Renal pelvis (tissue), 4 donors: ENCODE measurements around the gene TMEM190. TPM values are rescaled to one million over a fixed set of nuclear protein-coding genes. Genes with fewer than 3 reads are reported as not detected.

Experiments
- DNase-seq: peaks from one replicate; pipeline ENCODE4 v3.0.0-alpha.2; 2013
- polyA plus RNA-seq, 3 donors: library from polyadenylated mRNA; unstranded; fragments of 120-200 nt; gene quantifications; one replicate each; pipeline ENCODE4 v1.2.1, GENCODE V29; 2013; ENCODE audit not compliant: insufficient read length in 3 of 3

The TMEM190 gene
- polyA plus RNA-seq, 3 donors: 0.41 to 0.81 (median 0.55) TPM

DNA sequence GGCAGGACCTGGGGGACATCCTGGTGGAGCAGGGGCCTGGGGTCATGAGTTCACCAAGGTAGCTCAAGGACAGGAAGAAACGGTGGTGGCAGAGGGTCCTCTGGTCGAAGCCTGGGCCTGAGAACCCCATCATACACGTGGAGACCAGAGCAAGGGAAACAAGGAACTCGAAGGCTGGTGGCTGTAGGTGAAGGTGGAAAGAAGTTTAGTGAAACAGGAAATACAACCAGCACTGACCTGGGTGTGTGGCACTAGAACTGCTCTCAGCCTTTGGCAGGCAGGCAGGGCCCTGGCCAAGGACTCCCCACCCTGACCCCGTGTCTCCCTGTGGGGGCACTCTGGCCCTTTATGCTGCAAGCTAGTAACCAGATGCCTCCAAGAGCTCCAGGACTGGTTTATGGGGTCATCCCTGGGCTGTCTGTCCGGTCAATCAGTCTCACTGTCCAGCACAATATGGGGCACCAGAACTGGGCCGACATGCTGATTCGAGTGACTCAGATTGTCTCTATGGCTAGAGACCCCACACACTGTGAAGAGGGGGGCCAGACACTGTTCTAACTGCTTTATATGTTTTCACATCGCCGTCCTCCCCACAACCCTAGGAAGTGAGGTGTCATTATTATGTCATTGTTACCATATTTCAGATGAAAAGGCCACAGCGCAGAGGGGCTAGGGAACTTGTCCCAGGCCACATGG lies 25.9 kb upstream of the TMEM190 start:
- no peak for DNase-seq

DNA sequence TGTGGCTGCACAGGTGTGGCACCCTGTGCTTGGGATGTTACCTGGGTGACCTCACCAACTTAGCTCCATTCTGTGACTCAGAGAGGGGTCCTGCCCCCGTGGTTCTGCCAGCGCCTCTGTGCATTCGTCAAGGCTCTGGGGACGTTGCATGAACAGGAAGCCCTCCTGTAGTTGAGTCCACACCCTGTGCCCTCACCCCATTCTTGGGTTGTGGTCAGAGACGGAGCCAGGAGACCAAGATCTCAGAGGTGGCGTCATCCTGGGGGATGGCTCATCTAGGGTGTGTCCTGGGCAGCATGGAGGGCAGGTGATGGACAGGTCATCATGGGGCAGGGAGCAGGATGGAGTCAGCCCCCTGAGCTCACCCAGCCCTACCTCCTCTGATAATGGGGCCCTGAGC lies 24.6 kb upstream of the TMEM190 start:
- no peak for DNase-seq

DNA sequence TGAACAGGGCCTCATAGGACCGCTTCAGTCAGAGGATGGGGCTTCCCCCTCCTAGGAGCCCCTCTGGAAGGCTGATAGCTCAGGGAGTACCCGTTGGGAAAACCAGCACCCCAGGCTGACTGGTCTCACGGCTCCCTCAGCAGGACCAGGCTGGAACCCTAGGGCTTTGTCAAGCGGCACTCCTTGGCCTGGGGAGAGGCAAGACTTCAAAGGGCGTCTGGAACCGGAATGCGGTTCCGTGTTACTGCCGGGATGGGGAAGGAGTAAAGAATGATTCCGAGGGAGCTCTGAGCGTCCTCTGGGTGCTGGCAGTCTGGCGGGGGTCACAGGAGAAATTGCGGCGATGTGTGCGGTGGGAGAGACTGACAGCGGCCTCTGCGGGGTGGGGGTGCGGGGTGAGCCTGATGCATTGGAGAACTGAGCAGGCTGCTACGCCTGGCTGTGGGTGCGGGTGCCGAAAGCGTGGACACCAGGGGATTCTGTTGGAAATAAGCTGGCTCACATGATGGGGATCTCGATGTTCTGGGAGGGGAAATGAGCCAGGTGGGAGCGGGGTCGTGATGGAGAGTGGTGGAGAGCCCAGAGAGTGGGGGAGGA lies 24.0 kb upstream of the TMEM190 start:
- no peak for DNase-seq

GRCh38 chr19:55353356-55353802 lies 23.2 kb upstream of the TMEM190 start:
- no peak for DNase-seq

DNA sequence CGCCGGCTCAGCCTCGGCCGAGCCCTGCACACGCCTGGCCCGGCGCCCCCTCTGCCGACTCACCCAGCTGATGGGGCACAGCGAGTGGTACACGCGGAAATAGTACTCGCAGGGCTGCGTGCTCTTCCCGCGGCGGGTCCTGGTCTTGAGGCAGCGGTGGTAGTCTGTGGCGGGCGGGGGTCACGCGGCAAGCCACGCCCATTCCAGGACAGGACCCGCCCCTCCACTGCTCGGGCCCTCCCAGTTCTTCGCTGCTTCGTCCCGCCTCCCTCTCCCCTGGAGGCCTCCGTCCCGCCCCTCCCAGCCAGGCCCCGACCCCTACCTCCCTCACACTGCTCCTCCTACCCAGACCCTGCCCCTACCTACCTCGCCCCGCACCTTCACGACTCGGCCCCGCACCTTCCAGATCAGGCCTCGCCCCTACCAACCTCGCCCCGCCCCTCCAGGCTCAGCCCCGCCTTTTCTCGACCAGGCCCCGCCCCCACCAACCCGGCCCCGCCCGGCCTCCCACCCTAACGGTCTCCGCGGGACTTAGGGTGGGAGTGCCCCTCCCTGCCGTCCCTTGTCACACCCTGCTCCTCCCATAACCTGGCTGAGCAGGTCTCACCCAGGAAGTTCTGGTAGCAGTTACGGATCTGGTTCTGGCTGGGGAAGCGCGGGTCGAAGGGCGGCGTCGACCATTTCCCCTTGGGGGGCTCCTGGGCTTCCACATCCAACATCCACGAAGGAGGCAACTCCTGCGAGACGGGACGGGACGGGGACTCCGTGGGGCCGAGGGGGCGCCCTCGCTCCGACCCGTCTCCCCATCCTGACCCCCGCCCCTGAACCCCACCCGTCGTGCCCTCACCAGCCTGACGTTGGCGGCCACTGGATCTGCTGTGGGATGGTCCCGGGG lies 22.6 kb upstream of the TMEM190 start:
- DNase-seq: no peak

GRCh38 chr19:55354698-55355212 lies 21.9 kb upstream of the TMEM190 start, which contains the start of gene COX6B2:
TSS of gene COX6B2 (minus strand) at chr19:55354719. CDS start at chr19:55354521, 198 bp downstream.
- no peak for DNase-seq

DNA sequence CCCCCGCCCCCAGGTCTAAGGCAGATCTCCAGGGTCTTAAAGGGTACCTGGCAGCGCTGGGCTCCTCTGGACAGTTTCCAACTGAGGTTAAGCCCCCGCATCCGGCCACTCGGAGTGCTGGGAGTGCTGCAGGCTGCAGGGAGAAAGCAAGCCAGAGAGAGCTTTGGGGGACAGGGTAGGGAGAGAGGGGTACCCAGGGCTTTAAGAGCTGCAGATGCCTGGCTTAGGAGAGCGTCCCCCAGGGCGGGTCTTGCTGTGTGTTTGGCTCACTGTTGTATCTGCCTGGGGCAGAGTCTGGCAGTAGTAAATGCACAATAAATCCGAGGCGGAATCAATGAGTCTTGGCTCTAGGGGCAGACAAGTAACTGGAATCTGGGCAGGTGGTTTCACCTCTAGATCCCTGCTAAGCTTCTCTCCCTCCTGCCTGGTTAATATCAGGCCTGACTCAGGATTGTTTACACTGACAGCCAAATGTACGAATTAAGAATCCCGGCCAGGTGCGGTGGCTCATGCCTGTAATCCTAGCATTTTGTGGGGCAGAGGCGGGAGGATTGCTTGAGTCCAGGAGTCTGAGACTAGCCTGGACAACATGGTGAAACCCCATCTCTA lies 21.3 kb upstream of the TMEM190 start:
- DNase-seq: no peak

DNA sequence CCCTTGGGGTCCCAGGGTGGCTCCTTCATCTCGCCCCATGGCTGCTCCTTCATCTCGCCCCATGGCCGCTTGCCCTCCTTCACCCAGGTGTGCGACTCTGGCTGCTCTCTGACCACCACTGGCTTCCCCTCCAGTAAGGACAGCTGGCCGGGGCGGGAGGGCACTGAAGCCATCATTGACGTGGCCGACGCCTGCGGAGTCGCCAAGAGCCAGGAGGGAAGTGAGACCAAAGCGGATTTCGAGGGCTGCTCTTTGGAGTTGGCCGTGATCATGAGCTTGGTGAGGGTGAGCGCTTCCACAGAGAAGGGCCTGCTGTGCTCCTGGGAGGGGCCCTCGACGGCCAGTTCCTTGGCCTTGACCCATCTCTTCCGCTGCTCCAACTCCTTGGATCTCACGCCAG lies 18.1 kb upstream of the TMEM190 start:
- no peak for DNase-seq

GRCh38 chr19:55358943-55359908 lies 17.4 kb upstream of the TMEM190 start:
- DNase-seq: no peak

DNA sequence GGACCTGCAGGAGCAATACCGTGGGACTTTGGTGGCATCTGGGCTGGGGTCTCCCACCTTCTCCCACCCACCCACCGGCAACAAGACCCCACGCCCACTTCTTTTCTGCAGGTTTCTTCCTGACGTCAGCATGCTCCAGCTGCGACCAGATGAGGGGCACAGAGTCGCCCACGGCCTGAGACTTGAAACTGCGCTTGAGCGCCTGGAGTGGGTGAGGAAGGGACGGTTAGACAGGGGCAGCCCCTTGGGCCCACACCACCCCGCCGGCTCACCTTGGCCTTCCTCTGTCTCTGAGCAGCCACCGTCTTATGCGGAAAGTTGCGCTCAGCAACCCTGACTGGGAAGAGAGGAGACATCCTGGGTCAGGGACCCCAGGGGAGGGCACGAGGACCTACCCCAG lies 15.7 kb upstream of the TMEM190 start:
- DNase-seq: no peak

- no peak for DNase-seq
These were observed 14.2 kb upstream of the TMEM190 start for GRCh38 chr19:55362174-55362989.

DNA sequence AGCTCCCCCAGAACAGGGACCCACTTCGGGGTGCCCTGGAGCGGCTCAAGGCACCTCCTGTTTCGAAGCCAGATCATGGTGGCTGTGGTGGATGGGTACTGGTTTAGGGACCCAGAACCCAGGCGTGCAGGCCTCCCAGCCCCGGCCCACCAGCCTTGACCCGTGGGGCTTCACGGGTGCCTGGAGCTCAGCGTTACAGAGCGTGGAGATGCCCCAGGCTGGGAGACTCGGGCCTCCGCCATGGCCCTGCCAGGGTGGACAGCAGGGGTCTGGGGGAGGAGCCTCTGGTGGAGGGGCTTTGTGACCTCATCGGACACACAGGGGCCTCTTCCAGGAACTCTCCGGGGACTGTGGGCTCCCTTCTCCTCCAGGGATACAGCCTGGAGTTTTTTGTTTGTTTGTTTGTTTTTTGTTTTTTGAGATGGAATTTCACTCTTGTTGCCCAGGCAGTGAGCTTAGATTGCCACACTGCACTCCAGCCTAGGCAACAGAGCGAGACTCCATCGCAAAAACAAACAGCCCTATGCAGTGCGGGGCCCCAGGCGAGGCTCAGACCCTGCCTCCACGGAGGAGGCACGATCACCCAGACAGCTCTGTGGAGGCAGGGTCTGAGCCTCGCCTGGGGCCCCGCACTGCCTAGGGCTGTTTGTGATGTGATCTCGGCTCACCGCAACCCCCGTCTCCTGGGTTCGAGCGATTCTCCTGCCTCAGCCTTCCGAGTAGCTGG lies 13.5 kb upstream of the TMEM190 start, which contains the start of gene GARIN5B:
Gene GARIN5B (minus strand): TSS at position 271 of the 727 bp plus-strand sequence. CDS start 194 bp downstream, at position 77.
- DNase-seq: no peak

DNA sequence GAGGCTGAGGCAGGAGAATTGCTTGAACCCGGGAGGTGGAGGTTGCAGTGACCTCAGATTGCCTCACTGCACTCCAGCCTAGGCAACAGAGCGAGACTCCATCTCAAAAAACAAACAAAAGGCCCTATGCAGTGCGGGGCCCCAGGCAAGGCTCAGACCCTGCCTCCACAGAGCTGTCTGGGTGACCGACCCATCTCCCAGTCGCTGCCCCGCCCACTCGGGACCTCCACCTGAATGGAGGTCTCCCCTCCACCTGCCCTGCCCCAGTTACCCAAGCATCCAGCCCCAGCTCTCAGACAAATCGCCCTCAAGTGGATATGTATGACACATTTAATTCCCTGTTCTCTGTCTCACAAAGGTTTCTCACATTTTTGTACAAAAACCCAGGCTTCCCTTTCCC lies 11.4 kb upstream of the TMEM190 start:
- no peak for DNase-seq

GRCh38 chr19:55365964-55366363 lies 10.7 kb upstream of the TMEM190 start:
- DNase-seq: no peak

DNA sequence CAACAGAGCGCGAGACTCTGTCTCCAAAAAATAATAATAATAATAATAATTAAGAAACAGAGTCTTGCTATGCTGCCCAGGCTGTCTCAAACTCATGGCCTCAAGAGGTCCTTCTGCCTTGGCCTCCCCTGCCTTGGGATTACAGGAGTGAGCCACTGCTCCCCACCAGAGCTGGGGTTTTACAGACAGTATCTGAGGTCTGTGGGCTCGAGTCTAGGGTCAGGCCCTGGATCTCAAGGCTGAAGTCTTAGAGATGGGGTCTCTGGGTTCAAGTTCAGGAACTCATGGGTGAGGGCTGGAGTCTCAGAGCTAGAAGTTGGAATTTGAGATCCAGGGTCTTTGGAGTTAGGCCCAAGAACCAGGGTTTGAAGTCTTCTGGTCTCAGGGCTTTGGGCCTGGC lies 9.8 kb upstream of the TMEM190 start:
- no peak for DNase-seq

DNA sequence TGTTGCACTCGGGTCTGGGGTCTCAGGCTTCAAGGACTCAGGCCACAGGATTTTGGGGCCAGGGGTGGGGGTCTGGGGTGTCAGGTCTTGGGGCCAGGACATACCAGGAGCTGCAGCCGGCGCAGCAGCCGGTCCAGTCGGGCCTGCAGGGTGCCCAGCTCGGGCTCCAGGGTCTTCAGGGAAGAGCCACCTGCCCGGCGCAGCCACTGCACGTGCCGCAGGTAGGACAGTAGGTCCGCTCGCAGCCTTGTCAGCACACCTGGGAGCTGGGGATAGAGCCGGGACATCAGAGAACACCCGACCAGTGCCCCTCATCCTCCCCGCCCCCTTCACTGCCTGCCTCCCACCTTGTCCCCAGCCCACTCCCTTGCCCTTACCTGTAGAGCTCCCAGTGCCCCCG lies 8.5 kb upstream of the TMEM190 start:
- no peak for DNase-seq

GRCh38 chr19:55368701-55369563 lies 7.7 kb upstream of the TMEM190 start:
- no peak for DNase-seq
